PC-9 (cell line): ENCODE measurements around the gene PRCC. TPM values are rescaled to one million over a fixed set of nuclear protein-coding genes. Genes with fewer than 3 reads are reported as not detected.
"Not testable (repeated sequence)": the region's sequence is repeated elsewhere in the genome, so short reads cannot be mapped to it uniquely, and the experiment has no call there.

Source experiments
- BruUV-seq: library from RNA; stranded (reverse); fragments of 400-500 nt; replicated peaks from 2 replicates; lab custom pipeline; 2021; lab: Mats Ljungman, UMichigan
- CTCF ChIA-PET: fragments of 300-600 bp; sonication (Branson Sonifier 250); formaldehyde crosslinking; loops from one replicate; lab custom pipeline; 2022; ENCODE audit warnings: antibody characterized with exemption; lab: Charles Lee
- POLR2A ChIA-PET: fragments of 300-600 bp; sonication (Branson Sonifier 250); formaldehyde crosslinking; loops from one replicate; lab custom pipeline; 2022; ENCODE audit warnings: antibody characterized with exemption; ENCODE audit not compliant: unreplicated experiment; lab: Charles Lee
- DNase-seq, 2 experiments: peaks; one replicate each; pipeline versions ENCODE4 v3.0.0 to v3.0.0-alpha.2; 2015 to 2022; ENCODE audit warnings: mixed read lengths in 1 of 2
- H2AFZ ChIP-seq: fragments of 200-600 bp; sonication (generic); 2 replicates; pipeline ENCODE4 v1.8.1; 2017; ENCODE audit warnings: antibody characterized with exemption
- H3F3A ChIP-seq: fragments of 200-600 bp; sonication (generic); 2 replicates; pipeline ENCODE4 v1.8.1; 2017; ENCODE audit warnings: antibody characterized with exemption, mild to moderate bottlenecking, low read depth; ENCODE audit not compliant: insufficient read depth
- H3K27ac ChIP-seq: fragments of 200-600 bp; sonication (generic); 2 replicates; pipeline ENCODE4 v1.6.1; 2016; ENCODE audit warnings: mixed run types
- H3K27me3 ChIP-seq: fragments of 200-600 bp; sonication (generic); 2 replicates; pipeline ENCODE4 v1.6.1; 2016; ENCODE audit warnings: low read depth, mixed run types; ENCODE audit not compliant: insufficient read depth
- H3K36me3 ChIP-seq: fragments of 200-600 bp; sonication (generic); 2 replicates; pipeline ENCODE4 v1.6.1; 2016; ENCODE audit warnings: low read depth, mixed run types
- H3K4me1 ChIP-seq: fragments of 200-600 bp; sonication (generic); replicated peaks from 2 replicates; pipeline ENCODE4 v1.6.1; 2016; ENCODE audit warnings: mixed run types; ENCODE audit not compliant: insufficient read depth
- H3K4me2 ChIP-seq: fragments of 200-600 bp; sonication (generic); 2 replicates; pipeline ENCODE4 v1.6.1; 2017; ENCODE audit warnings: mixed run types
- H3K4me3 ChIP-seq: fragments of 200-600 bp; sonication (generic); 2 replicates; pipeline ENCODE4 v1.6.1; 2016; ENCODE audit warnings: mixed run types
- H3K79me2 ChIP-seq: fragments of 200-600 bp; sonication (generic); 2 replicates; pipeline ENCODE4 v1.6.1; 2017; ENCODE audit warnings: low read depth, mixed run types
- H3K9me2 ChIP-seq: fragments of 200-600 bp; sonication (generic); 2 replicates; pipeline ENCODE4 v1.8.1; 2017; ENCODE audit warnings: mild to moderate bottlenecking; ENCODE audit not compliant: insufficient read depth
- H3K9me3 ChIP-seq: fragments of 200-600 bp; sonication (generic); 2 replicates; pipeline ENCODE4 v1.8.1; 2016; ENCODE audit warnings: low read depth; ENCODE audit not compliant: insufficient read depth
- H4K20me1 ChIP-seq: fragments of 200-600 bp; sonication (generic); 2 replicates; pipeline ENCODE4 v1.8.1; 2017; ENCODE audit not compliant: insufficient read depth
- EZH2 ChIP-seq: fragments of 200-600 bp; sonication (generic); IDR thresholded peaks from 2 replicates; pipeline ENCODE4 v1.8.0; 2017; ENCODE audit warnings: antibody characterized with exemption, low read depth
- intact Hi-C: fragments of 100-400 bp; cut with micrococcal nuclease; formaldehyde crosslinking; loops from one replicate; pipeline ENCODE4 v1.10.0; 2022; ENCODE audit not compliant: unreplicated experiment
- total RNA-seq: library from RNA; stranded (reverse); gene quantifications from 2 replicates; pipeline ENCODE4 v1.2.3, GENCODE V29; 2021
- TF ChIP-seq, protein P1 (sequence below): fragments of 200-600 bp; sonication (generic); conservative IDR thresholded peaks from 2 replicates; pipeline ENCODE4 v1.6.1; 2017; ENCODE audit warnings: mixed run types, antibody characterized with exemption, mild to moderate bottlenecking, moderate library complexity

The PRCC gene
- total RNA-seq, 1 experiment from 2014 or later: 56.6 TPM

DNA sequence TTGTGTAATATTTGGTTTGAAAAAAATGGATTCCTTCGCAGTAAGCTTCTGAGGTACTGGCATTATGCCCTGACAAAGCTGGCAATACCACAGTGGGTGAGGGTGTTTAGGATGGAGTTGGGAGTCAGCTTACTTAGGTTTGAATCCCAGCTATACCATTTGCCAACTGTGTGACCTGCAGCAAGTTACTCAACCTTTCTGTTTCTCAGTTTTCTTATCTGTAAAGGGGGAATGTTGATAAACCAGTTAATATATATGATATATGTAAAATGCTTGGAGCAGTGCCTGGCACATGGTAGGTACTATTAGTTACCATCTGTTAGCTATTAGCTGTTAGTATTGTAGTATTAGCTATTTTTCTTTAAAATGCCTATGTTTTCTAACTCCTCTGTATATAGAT is 11.0 kb upstream of the PRCC start:
- no peaks in the 10 kb centered on the region for H3K9me3 ChIP-seq
- DNase-seq: no peak
- intact Hi-C loops: no loop called here
- H3K4me3 ChIP-seq: no peak overlapping the region
- H3K4me1 ChIP-seq: peaks cover 10% of the 10 kb centered on the region
- no peak overlapping the region for H3K4me2 ChIP-seq
- peaks cover 26% of the 10 kb centered on the region; the same call in 1 of the 2 replicates for H3F3A ChIP-seq
- CTCF ChIA-PET: interaction anchor here (0.5 to 0.6 kb wide), 2 partner anchors 36 to 60 kb away, joined by 3 to 17 read pairs; no protein-coding TSS in a partner anchor
- TF ChIP-seq EZH2: no peak
- TF ChIP-seq, protein P1, sequence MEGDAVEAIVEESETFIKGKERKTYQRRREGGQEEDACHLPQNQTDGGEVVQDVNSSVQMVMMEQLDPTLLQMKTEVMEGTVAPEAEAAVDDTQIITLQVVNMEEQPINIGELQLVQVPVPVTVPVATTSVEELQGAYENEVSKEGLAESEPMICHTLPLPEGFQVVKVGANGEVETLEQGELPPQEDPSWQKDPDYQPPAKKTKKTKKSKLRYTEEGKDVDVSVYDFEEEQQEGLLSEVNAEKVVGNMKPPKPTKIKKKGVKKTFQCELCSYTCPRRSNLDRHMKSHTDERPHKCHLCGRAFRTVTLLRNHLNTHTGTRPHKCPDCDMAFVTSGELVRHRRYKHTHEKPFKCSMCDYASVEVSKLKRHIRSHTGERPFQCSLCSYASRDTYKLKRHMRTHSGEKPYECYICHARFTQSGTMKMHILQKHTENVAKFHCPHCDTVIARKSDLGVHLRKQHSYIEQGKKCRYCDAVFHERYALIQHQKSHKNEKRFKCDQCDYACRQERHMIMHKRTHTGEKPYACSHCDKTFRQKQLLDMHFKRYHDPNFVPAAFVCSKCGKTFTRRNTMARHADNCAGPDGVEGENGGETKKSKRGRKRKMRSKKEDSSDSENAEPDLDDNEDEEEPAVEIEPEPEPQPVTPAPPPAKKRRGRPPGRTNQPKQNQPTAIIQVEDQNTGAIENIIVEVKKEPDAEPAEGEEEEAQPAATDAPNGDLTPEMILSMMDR: no peak
- H3K79me2 ChIP-seq: peaks cover 27% of the 10 kb centered on the region
- H3K9me2 ChIP-seq: no peaks in the 10 kb centered on the region
- no peaks in the 10 kb centered on the region for H4K20me1 ChIP-seq
- H2AFZ ChIP-seq: no peak overlapping the region
- POLR2A ChIA-PET: no interaction called here
- no peaks in the 10 kb centered on the region for H3K27me3 ChIP-seq
- H3K27ac ChIP-seq: no peak overlapping the region
- BruUV-seq: no TSS peak
- no peaks in the 10 kb centered on the region for H3K36me3 ChIP-seq

DNA sequence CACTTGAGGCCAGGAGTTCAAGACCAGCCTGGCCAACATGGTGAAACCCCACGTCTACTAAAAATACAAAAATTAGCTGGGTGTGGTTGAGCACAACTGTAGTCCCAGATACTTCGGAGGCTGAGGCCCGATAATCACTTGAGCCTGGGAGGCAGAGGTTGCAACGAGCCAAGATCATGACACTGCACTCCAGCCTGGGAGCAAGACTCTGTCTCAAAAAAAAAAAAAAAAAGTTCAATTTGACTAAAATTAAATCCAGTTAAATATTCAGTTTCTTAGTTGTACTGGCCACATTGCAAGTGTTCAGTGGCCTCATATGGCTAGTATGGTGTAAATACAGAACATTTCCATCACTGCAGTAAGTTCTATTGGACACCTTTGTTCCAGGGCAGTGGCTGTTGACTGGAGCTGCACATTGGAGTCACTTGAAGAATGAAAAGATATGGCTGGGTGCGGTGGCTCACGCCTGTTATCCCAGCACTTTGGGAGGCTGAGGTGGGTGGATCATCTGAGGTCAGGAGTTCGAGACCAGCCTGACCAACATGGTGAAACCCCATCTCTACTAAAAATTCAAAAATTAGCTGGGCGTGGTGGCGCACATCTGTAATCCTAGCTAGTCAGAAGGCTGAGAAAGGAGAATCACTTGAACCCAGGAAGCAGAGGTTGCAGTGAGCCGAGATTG is 9.6 kb upstream of the PRCC start:
- H3K4me3 ChIP-seq, H2AFZ ChIP-seq, BruUV-seq, H3K36me3 ChIP-seq, POLR2A ChIA-PET, H3K4me2 ChIP-seq, intact Hi-C loops, H3K4me1 ChIP-seq, H3K9me3 ChIP-seq, H3K27ac ChIP-seq, H4K20me1 ChIP-seq, CTCF ChIA-PET, H3K27me3 ChIP-seq, H3K9me2 ChIP-seq, DNase-seq: not testable (repeated sequence)
- H3K79me2 ChIP-seq: peaks cover 17% of the 10 kb centered on the region
- peaks cover 19% of the 10 kb centered on the region; the same call in 1 of the 2 replicates for H3F3A ChIP-seq

DNA sequence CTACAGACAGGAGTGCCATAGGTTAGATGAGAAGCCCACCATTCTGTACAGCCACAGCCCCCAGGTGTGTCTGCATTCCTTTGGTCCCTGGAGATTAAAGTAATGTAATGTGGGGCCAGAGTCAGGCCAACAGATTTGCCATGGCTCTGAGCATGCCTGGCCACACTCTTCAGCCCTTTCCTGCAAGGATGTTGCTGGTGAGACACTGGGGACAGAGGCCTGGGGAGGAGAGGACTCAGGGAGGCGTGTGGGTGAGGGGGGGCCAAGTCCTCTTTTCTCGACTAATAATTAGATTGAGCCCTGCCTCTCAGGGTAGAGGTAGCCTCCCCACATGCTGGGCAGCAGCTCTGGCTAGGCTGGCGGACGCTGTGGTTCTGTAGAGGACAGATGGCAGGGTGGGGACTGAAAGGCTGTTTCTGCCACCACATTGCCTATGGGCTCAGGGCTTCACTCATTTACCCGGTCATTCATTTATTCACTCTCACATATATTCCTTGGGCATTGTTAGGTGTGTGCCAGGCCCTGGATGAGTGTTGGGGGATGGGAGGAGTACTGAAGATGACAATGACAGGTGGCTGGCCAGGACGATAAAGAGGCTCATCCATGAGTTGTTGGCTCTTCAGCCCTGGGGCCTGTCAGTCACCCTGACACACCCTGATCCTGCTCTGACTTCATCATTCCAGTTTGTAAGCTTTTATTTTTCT is 7.1 kb upstream of the PRCC start:
- intact Hi-C loops: no loop called here
- no TSS peak for BruUV-seq
- H3K27me3 ChIP-seq: no peaks in the 10 kb centered on the region
- H4K20me1 ChIP-seq: no peaks in the 10 kb centered on the region
- ChIA-PET POLR2A (no interaction called here), CTCF (no interaction called here)
- H3F3A ChIP-seq: peaks cover 10% of the 10 kb centered on the region
- H3K79me2 ChIP-seq: no peaks in the 10 kb centered on the region; the same call in 1 of the 2 replicates
- no peak for TF ChIP-seq EZH2
- TF ChIP-seq, protein P1: no peak
- no peaks in the 10 kb centered on the region for H3K9me2 ChIP-seq
- no peak overlapping the region for H3K27ac ChIP-seq
- H3K4me1 ChIP-seq: no peaks in the 10 kb centered on the region
- DNase-seq: no peak
- no peaks in the 10 kb centered on the region for H3K9me3 ChIP-seq
- no peak overlapping the region for H3K4me3 ChIP-seq
- no peaks in the 10 kb centered on the region for H3K36me3 ChIP-seq
- no peak overlapping the region for H2AFZ ChIP-seq
- H3K4me2 ChIP-seq: no peak overlapping the region
